Activated CD4-positive, alpha-beta T cell treated with anti-CD3 and anti-CD28 coated beads, Interleukin-10, Interleukin-2, amounts not matched to agents 100 ng/mL and 50 ng/mL, durations not matched to agents 16 hours and 8 hours (primary cell): Measurements from ENCODE around the gene PITPNM3.
A peak's percentile ranks its signal among the peaks of the same experiment; 100 is the strongest.
"Not testable (repeated sequence)": the region's sequence is repeated elsewhere in the genome, so short reads cannot be mapped to it uniquely, and the experiment has no call there.

Experiments
- DNase-seq: peaks from one replicate; pipeline ENCODE4 v3.0.0-alpha.2; 2020

The PITPNM3 gene

DNA sequence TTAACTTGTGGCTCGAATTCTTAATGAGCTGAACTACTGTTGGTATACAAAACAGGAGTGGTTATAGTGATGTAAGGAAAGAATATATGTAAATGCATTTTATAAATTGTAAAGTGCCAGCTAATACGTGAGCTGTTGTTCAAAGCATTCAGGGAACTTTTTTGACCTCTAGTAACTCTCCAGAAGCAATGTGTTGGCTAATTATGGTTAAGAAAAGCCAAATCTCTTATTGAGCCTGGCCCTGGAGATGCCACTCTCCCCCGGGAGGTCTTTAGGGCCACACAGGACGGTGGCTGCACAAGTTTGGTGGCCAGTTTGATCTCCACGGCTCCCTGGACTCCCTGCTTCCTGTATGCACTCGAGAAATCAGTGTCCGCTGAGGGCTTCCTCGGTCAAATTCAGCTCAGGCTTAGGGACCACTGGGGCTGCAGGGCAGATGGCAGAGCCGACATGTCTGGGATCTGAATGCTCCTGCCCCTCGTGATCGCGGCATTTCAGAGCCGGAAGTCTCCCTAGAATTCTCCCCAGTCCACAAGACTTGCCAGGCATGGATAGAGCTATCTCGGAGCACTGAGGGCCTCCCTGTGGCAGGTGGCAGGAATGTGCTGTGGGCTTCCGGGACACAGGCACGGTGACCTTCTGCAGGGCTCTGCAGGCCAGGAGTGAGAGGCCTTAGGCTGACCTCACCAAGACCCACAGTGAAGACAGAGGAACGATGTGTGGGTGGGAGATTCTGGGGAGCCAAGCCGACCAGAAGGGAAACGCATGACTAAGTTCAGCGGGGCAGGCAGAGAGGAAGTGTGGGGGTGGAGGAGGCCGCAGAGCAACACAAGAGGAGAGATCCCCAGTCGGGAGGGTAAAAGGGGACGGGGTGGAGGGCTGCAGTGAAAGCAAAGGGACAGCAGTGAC is 18.6 kb upstream of the PITPNM3 start:
- DNase-seq, result peak; percentile 61

DNA sequence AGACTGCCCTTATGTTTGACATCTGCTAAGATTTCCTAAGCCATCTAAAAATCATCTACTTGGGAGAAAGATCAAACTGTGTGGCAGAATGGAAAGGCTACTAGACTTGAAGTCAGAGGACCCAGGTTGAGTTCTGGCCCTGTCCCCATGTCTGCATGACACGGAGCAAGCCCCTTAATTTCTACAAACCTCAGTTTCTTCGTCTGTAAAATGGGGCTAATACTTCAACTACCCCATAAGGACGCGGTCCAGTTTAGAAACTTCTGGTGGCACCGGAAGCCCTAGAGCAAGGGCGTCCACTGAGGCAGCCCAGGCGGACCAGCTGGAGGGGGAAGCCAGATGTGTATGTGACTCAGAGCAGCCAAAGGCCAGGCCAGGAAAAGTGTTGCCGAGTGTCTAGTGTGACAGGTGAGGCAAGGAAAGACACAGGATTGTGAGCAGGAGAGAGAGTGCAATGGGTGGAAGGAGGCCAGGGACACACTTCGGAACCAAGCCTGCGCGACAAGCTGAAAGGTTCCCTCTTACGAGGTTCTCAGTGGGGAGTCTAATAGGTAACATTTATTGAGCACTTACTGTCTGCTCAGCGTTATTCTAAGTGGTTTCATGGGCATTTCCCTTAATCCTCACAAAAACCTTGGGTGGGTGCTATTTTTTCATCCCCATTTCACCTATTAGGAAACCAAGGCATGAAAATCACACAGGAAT is 17.8 kb upstream of the PITPNM3 start:
- DNase-seq, result no peak

DNA sequence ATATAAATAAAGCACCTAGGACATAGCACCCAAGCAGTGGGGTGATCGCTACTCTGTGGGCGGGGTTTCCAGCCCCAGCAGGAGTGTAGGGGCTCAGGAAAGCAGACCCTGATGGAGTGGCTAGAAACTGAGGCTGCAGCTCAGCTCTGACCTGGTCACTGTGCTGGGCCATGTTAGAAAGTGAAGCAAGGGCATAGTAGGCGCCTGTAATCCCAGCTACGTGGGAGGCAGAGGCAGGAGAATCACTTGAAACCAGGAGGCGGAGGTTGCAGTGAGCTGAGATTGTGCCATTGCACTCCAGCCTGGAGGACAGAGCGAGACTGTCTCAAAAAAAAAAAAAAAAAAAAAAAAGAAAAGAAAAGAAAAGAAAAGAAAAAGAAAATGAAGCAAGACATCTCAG is 17.1 kb upstream of the PITPNM3 start:
- DNase-seq, result not testable (repeated sequence)

DNA sequence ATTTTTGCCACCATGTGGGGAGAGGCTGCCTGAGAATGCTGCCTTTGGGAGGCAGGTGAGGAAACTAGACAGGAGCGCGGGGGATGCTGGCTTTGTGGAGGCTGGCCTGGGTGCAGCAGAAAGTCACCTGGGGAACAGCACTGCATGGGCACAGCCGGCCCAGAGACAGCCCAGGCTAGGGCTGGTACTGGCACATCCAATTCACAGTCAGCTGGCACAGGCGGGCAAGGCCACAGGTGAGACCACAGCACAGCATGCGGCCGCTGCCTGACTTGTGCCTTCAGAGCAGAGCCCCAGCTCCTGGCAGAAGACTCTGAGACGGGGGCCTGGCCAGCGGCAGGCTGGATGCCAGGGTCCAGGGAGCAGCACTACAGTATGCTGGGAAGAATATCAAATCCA is 16.6 kb upstream of the PITPNM3 start:
- DNase-seq, result no peak

GRCh38 chr17:6571452-6571781 is 15.1 kb upstream of the PITPNM3 start:
- no peak for DNase-seq

DNA sequence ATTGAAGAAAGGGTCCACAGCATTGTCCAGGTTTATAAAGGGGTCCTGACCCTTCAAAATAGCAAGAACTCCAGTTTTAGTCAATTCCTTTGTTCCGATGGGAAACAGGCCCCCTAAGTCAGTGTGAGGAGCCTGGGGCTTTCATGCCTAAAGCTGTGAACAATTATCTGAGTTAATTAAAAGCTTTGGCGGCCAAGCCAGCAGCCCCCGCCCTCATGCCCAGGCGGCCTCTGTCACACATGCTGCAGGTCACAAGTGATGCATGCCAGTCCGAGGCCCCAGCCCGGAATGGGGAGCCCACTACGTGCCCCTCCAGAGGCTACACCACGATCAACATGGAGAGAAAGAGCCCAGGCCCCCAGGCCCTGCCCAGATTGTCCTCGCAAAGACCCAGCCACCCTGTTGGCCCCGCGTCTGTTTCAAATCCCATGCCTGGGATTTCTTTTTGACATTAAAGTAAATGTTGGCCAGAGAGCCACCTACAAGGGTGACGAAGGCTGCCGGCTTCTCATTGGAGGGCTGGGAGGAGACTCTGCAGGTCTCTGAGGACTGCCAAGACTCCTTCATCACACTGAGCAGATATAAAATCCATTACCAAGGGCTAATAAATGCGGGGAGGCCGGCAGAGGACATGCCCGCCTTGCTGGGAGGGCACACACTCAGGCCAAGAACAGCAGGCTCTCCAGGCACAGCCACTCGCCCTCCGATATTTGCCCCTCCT is 14.5 kb upstream of the PITPNM3 start:
- DNase-seq, result no peak

- DNase-seq, result no peak
Measured at GRCh38 chr17:6569370-6570285, 13.3 kb upstream of the PITPNM3 start.

DNA sequence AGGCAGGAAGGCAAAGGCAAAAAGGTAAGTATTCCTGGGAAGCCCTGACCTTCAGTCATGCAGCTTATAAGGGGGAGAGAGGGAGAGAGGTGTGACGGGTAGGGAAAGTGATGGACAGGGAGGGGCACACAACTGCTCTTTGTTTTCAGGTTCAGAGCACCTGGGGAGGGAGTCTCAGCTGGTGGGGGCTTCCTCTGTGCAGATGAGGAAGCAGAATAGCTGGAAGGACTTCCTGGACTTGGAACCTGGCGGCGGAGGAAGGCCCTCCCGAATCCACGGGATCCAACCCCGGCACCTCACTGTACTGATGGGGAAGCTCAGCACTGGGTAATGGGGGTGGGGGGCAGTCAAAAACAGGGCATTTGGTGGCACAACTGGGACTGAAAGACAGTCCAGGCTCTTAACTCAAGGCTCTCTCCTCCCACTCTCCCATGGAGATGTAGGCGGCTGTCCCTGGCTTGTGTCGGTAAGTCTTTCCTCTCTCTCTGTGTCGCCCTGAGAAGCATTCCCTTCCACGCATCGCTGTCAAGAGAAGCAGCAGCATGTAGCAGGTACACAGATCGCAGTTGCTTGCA is 11.9 kb upstream of the PITPNM3 start:
- no peak for DNase-seq

DNA sequence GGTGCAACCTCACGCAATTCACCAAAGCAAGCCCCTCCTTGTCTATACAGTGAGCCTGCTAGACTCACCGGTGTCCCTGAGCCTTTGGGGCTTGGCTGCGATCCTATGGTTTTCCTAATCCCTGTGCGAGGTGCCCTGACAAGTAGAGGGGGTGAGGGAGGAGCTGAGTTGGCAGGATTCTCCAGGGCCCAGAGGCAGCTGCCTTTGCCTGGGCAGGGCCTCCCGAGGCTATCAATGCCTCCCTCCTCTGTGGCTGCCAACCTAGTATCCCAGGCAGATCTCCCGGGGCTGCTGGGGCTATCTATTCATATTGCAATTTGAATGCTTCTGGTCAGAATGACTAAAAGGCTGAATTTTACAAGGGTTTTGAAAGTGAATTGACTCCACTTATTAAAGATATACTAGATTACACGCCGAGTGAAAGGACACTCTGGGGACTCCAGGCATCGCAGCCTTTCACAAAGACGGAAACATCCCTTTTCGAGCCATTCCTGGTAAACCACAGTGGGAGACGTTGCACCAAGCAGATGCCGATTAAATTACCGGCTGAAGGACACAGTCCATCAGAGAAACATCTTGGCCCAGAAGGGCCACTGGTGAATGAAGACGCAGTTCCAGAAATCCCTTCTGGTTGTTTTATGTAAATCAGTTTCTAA is 11.3 kb upstream of the PITPNM3 start:
- no peak for DNase-seq

DNA sequence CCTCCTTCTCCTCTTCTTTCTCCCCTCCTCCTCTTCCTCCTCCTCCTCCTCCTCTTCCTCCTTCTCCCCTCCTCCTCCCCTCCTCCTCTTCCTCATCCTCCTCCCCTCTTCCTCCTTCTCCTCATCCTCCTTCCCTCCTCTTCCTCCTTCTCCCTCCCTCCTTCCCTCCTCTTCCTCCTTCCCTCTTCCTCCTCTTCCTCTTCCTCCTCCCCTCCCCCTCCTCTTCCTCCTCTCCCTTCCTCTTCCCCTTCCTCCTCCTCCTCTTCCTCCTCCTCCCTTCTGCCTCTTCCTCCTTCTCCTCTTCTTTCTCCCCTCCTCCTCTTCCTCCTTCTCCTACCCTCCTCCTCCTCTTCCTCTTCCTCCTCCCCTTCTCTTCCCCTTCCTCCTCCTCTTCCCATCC is 5.1 kb upstream of the PITPNM3 start:
- no peak for DNase-seq

DNA sequence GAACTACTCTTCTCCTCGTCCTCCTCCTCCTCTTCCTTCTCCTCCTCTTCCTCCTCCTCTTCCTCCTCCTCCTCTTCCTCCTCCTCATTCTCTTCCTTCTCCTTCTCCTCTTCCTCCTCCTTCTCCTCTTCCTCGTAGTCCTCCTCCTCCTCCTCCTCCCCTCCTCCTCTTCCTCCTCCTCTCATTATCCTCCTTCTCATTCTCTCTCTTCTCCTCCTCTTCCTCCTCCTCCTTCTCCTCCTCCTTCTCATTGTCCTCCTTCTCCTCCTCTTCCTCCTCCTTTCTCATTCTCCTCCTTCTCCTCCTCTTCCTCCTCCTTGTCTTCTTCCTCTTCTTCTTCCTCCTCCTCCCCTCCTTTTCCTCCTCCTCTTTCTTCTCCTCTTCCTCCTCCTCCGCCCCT is 4.1 kb upstream of the PITPNM3 start:
- DNase-seq, result no peak

DNA sequence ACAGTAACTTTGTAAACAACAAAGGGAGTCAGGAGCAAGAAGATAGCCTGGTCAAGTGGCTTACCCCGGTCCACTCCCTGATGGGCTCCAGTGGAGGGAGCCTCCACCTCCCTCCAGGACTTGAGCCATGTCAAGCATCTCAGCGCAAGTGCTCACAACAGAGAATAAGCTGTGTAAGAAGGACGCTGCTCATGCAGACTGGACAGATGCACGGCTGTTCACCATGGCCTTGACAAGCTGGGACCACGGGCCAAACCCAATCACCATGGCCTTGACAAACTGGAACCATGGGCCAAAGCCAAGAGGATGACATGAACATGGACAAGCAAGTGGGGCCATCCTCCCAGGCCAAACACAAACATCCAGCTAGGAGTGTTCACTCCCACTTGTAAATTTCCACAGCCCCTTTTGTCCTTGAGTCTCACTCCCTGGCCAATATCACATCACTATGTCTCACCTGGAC is 3.4 kb upstream of the PITPNM3 start:
- no peak for DNase-seq

DNA sequence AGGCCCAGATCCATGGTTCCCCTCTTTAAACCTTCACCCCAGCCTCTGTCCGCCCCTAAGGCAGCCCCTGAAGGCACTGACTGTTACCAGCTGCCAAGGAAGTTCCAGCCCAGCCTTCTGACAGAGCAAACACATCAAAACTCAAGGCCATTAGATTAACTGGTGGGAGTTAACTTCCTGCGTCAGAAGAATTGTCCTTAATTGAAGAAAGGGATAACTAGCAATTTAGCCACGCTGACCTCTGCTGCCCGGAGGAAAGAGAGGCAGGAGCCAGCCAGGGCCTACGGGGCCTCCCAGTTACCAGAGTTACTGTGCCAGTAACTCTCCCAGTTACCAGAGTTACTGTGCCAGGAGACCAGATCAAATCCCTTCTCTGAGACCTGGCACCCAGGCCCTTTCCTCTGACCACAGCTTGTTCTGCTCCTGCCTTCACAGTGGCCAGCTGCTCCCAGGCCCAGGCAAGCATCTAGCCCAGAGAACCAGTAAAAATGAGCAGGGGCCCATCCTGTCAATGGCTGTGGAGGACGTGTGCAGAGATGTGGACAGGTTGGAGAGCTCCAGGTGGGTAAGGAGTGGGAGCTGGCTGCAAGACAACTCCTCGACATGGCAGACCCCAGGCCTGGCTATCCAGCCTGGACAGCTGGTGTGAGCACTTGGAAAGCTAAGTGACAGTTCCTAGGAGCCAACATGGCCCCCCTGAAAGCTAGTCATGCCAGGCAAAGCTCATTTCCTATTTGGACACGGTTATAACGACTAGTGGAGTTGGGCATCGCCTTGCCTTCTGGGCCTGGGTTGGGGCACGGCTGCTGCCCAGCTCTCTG is 2.8 kb upstream of the PITPNM3 start:
- no peak for DNase-seq

DNA sequence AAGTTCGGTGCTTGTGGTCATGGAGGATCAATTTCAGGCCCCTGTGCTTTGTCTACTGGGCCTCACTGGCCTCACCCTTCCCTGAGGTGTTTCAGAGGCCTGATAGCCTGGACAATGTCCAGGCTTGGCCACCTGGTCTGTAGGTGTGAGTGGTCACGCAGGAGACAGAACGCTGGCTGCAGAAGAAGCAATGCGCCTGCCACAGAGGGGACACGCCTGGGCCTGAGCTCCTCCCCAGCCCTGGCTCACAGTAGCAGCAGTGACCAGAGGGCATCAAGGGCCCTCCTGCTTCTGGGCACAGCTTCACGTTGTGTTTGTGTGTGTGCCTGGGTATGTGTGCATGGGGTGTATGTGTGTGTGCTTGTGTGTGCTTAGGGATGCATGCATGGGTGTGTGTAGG is 1.9 kb upstream of the PITPNM3 start:
- no peak for DNase-seq

DNA sequence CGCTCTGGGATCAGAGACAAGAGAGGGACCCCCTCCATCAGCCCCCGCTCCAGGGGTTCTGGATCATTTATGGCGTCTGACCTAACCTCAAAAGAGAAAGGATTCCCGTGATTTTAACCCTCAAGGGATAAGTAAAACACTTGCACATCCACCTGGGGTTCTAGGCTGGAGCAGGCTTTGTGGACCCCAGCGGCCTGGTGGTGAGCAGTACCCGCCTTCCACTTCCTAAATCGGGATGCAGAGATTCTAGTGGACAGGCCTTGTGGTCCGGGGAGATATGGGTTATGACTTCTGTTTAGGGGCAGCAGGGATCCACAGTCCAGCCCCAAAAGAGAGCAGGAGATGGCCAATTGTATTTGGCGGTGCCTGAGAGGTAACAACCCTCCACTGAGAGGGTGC is 684 bp upstream of the PITPNM3 start:
- no peak for DNase-seq

DNA sequence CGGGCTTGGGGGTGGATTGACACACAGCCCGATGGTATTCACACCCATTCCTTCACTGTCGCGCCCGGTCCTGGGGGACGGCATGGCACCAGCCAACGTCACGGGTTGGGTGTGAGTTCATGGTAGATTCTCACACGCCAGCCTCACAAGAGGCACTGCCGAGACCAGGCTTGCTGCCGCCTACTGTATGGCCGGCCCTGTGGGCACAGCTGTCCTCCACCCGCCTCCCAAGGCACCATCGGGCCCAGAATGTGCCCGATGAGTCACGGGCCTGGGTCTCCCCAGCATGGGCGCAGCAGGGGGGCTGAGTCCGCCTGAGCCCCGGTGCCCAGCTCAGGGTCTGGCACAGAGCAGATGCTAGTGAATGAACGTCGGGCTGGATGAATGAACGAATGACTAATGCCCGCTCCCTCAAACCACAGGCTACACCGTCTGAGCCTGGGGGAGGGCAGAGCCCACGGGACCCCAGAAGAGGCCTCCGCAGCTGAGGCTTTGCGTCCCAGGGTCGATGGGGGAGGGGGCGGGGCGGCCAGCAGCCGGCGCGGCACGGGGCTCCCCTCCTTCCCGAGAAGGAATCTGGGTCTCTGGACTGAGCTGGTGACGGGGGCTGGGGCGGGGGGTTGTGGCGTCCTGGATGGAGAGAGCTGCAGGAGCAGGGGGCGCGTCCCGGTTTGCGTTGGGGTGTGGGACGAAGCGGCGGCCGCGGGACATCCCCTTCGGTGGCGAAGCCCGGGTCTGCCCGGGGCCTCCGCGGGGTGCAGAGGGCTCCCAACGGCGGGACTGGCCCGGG is 829 bp downstream of the PITPNM3 start:
- DNase-seq, result no peak

- no peak for DNase-seq
Measured at GRCh38 chr17:6554871-6555330, 1.5 kb downstream of the PITPNM3 start.

DNA sequence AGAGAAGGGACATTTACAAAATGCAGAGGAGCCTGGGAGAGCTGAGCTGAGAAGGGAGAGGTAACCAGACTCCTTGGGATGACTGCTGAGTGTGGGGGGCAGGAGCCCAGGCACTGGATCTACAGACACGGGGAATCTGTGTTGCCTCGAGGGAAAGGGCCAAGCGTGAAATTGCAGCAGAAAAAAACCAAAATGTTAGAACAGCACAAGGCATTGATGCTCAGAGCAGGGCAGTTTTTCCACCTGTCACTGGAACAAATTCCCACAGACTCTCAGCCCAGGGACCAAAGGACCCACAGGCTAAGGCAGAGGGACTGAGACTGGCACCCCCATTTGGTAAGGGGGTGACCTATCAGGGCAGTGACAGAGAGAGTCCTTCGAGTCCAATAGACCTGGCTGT is 2.0 kb downstream of the PITPNM3 start:
- DNase-seq, result no peak

- no peak for DNase-seq
Measured at GRCh38 chr17:6551869-6552531, 4.4 kb downstream of the PITPNM3 start.
